ENCODE data around the gene CLEC18B.
"Not testable (repeated sequence)": the region's sequence is repeated elsewhere in the genome, so short reads cannot be mapped to it uniquely, and the experiment has no call there.

CLEC18B gene

GRCh38 chr16:74443624-74444346 is 22.5 kb upstream of the CLEC18B start:
- DNase-seq = not testable (repeated sequence)

- no peak for DNase-seq
These were observed 18.4 kb upstream of the CLEC18B start for GRCh38 chr16:74439685-74440084.

GRCh38 chr16:74438492-74438979 is 17.3 kb upstream of the CLEC18B start:
- peak; percentile 77 for DNase-seq

GRCh38 chr16:74431516-74431915 is 10.2 kb upstream of the CLEC18B start:
- DNase-seq = no peak

- DNase-seq = peak; percentile 67
These were observed 8.9 kb upstream of the CLEC18B start for GRCh38 chr16:74430036-74430712.

GRCh38 chr16:74428493-74428892 is 7.2 kb upstream of the CLEC18B start:
- DNase-seq = not testable (repeated sequence)

- not testable (repeated sequence) for DNase-seq
These were observed 4.5 kb upstream of the CLEC18B start for GRCh38 chr16:74425751-74426150.

- DNase-seq = not testable (repeated sequence)
These were observed 2.4 kb upstream of the CLEC18B start for GRCh38 chr16:74423721-74424120.

- not testable (repeated sequence) for DNase-seq
These were observed 808 bp upstream of the CLEC18B start for GRCh38 chr16:74422086-74422485.

- not testable (repeated sequence) for DNase-seq
These were observed 156 bp upstream of the CLEC18B start for GRCh38 chr16:74421482-74421785.

GRCh38 chr16:74419811-74420210 is 1.5 kb downstream of the CLEC18B start:
- not testable (repeated sequence) for DNase-seq

GRCh38 chr16:74417897-74418296 is 3.4 kb downstream of the CLEC18B start:
- DNase-seq = not testable (repeated sequence)

GRCh38 chr16:74413920-74414319 is 7.4 kb downstream of the CLEC18B start:
- DNase-seq = not testable (repeated sequence)

- not testable (repeated sequence) for DNase-seq
These were observed 7.8 kb downstream of the CLEC18B start for GRCh38 chr16:74413485-74413884.

GRCh38 chr16:74412775-74413390 is 8.4 kb downstream of the CLEC18B start:
- not testable (repeated sequence) for DNase-seq

GRCh38 chr16:74412138-74412774 is 9.0 kb downstream of the CLEC18B start:
- not testable (repeated sequence) for DNase-seq

GRCh38 chr16:74410981-74411380 is 10.3 kb downstream of the CLEC18B start:
- not testable (repeated sequence) for DNase-seq

- DNase-seq = not testable (repeated sequence)
These were observed 11.0 kb downstream of the CLEC18B start for GRCh38 chr16:74410057-74410957.

- not testable (repeated sequence) for DNase-seq
These were observed 11.9 kb downstream of the CLEC18B start for GRCh38 chr16:74409185-74409981.

- peak; percentile 22 for DNase-seq
These were observed 13.9 kb downstream of the CLEC18B start for GRCh38 chr16:74407362-74407705.

- DNase-seq = not testable (repeated sequence)
These were observed 14.5 kb downstream of the CLEC18B start for GRCh38 chr16:74406600-74407361.

Data from hematopoietic multipotent progenitor cell treated with erythropoietin and hydrocortisone succinate and interleukin-3 and kit ligand, for 6 days (in vitro differentiated cells).